Suprapubic skin (tissue), 4 donors: ENCODE data around the gene PDE6B.

Experiments used
- EP300 ChIP-seq: sonication (generic); formaldehyde crosslinking; IDR thresholded peaks from one replicate; pipeline ENCODE4 v1.6.1; 2017; ENCODE audit warnings: antibody characterized with exemption
- POLR2A ChIP-seq, 2 donors: fragments of 450-650 bp; IDR thresholded peaks; one replicate each; pipeline ENCODE4 v1.6.1; 2017; ENCODE audit warnings: antibody characterized with exemption in 2 of 2, mild to moderate bottlenecking in 2 of 2, moderate library complexity in 2 of 2
- POLR2AphosphoS5 ChIP-seq, 3 donors: sonication (generic); formaldehyde crosslinking; IDR thresholded peaks; one replicate each; pipeline ENCODE4 v1.6.1; 2017; ENCODE audit warnings: antibody characterized with exemption in 3 of 3
- TF ChIP-seq, protein P1 (sequence below), 2 donors: fragments of 200-600 bp in 1 of 2; fragments of 450-650 bp in 1 of 2; sonication (generic) in 1 of 2; IDR thresholded peaks; one replicate each; pipeline ENCODE4 v1.5.1; 2016 to 2019; ENCODE audit warnings: antibody characterized with exemption in 2 of 2, mild to moderate bottlenecking in 1 of 2, moderate library complexity in 1 of 2

DNA sequence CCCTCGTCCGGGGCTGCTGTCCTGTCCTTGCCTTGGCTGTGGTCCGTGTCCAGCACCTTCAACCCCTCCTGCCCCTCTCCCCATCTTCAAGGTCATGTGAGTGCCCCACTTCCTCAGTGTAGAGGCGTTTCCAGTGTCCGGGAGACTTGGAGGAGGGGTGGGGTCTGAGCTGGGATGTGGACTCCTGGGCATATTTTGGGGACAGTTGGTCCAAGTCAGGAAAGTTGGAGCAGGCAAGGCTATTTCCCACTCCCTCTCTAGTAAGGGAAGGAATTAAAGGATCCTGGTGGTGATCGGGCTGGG, 83.2 kb downstream of the PDE6B start:
- TF ChIP-seq, protein P1, sequence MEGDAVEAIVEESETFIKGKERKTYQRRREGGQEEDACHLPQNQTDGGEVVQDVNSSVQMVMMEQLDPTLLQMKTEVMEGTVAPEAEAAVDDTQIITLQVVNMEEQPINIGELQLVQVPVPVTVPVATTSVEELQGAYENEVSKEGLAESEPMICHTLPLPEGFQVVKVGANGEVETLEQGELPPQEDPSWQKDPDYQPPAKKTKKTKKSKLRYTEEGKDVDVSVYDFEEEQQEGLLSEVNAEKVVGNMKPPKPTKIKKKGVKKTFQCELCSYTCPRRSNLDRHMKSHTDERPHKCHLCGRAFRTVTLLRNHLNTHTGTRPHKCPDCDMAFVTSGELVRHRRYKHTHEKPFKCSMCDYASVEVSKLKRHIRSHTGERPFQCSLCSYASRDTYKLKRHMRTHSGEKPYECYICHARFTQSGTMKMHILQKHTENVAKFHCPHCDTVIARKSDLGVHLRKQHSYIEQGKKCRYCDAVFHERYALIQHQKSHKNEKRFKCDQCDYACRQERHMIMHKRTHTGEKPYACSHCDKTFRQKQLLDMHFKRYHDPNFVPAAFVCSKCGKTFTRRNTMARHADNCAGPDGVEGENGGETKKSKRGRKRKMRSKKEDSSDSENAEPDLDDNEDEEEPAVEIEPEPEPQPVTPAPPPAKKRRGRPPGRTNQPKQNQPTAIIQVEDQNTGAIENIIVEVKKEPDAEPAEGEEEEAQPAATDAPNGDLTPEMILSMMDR (IDR thresholded peaks at IDR 0.05) = no peak
- TF ChIP-seq POLR2AphosphoS5 (IDR thresholded peaks at IDR 0.05) (no peak), POLR2A (IDR thresholded peaks at IDR 0.05) (no peak), EP300 (no peak)
